ENCODE results near the gene KLHL28.

Gene KLHL28

DNA sequence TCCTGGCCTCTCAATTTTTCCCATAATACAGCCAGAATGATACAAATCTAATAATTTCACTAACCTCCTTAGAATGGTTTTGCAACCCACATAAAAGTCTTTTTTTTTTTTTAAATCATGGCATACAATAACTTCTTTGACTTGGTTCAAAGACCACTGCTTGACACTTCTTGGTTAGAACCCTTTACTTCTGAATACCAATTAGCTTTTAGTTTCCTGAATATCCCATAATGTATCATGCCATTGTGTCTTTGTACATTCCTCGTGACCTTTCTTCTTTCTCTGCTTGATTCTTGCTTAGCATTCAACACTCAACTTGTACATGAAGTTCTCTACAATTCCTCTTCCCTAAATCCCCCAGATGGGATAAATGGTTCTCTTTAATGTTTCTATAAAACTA, 19.3 kb downstream of the KLHL28 start:
- Mint-ChIP-seq H3K36me3 (peaks cover 76% of the 10 kb centered on the region), H3K4me3 (no peak overlapping the region), H3K27ac (peak overlapping the region; percentile 56), H3K4me1 (peaks cover 34% of the 10 kb centered on the region), H3K9me3 (peaks cover 5% of the 10 kb centered on the region)
- DNase-seq (ENCODE audit: low spot score in 2 of 2) = no peak
- no peak for ATAC-seq

DNA sequence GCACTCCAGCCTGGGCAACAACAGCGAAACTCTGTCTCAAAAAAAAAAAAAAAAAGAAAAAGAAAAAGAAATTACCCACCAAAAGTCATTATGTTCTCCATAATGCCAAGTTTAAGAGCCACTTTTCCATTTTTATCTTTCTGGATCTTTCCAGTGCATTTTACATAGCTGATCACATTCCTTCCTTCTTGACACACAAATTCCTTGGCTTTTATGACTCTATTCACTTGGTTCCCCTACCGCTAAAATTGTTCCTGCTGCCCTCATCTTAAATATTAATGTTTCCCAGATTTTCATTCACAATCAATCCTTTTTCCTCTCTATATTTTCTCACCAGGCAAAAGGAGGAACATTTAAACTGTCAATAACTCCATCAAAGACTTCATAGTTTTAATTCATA, 20.2 kb downstream of the KLHL28 start:
- H3K9me3 Mint-ChIP-seq = no peaks in the 10 kb centered on the region
- H3K27ac Mint-ChIP-seq = peak overlapping the region; percentile 56
- no peak for DNase-seq (ENCODE audit: low spot score in 2 of 2)
- H3K4me1 Mint-ChIP-seq = peaks cover 29% of the 10 kb centered on the region
- no peak overlapping the region for H3K4me3 Mint-ChIP-seq
- H3K36me3 Mint-ChIP-seq = peaks cover 70% of the 10 kb centered on the region
- no peak for ATAC-seq

DNA sequence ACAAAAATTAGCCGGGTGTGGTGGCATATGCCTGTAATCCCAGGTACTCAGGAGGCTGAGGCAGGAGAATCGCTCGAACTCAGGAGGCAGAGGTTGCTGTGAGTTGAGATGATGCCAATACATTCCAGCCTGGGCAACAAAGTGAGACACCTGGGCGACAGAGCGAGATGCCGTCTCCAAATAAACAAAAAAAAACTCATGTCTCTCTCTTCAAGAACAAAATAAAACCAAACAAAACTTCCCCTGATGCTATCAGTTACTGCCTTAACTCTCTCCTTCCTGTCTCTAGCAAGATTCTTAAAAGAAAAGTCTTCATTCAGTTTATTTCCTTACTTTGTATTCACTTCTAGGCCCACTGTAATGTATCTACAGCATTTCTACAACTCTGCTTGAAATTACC, 20.8 kb downstream of the KLHL28 start:
- DNase-seq (ENCODE audit: low spot score in 2 of 2) (no peak), ATAC-seq (no peak)
- H3K36me3 Mint-ChIP-seq = peaks cover 65% of the 10 kb centered on the region
- peak overlapping the region; percentile 56 for H3K27ac Mint-ChIP-seq
- H3K4me3 Mint-ChIP-seq = no peak overlapping the region
- no peaks in the 10 kb centered on the region for H3K9me3 Mint-ChIP-seq
- H3K4me1 Mint-ChIP-seq = peaks cover 35% of the 10 kb centered on the region

DNA sequence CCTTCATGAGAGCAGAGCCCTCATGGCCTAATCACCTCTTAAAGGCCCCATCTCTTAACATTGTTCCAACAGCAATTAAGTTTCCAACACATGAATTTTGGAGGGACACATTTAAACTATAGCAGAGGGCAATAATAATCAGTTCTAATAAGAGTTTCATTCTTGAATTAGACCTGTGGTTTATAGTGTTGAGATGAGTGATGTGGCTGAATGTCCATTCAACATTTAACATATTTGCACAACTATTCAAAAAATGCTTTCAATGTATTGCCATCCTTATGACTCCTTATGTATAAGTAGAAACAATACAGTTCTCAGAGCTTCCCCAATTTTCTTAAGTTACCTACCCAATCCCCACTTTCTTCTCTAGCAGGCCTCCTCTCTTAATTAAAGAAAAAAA, 21.5 kb downstream of the KLHL28 start:
- H3K4me3 Mint-ChIP-seq = no peak overlapping the region
- ATAC-seq (no peak), DNase-seq (ENCODE audit: low spot score in 2 of 2) (no peak)
- H3K27ac Mint-ChIP-seq = peak overlapping the region; percentile 56
- peaks cover 36% of the 10 kb centered on the region for H3K4me1 Mint-ChIP-seq
- peaks cover 59% of the 10 kb centered on the region for H3K36me3 Mint-ChIP-seq
- no peaks in the 10 kb centered on the region for H3K9me3 Mint-ChIP-seq

DNA sequence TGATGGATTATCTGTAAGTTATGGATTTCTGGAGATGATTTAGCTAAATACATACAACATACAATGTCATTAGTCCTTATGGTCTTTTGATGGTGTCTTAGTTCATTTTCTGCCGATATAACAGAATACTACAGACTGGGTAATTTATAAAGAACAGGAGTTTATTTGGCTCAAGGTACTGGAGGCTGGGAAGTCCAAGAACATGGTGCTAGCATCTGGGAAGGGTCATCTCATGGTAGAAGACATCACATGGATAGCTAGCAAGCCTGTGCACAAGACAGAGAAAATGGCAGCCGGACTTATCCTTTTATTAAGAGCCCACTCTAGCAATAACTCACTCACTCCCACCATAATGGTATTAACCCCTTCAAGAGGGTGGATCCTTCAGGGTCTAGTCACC, 24.2 kb downstream of the KLHL28 start:
- H3K9me3 Mint-ChIP-seq = no peaks in the 10 kb centered on the region
- ATAC-seq (no peak), DNase-seq (ENCODE audit: low spot score in 2 of 2) (no peak)
- H3K36me3 Mint-ChIP-seq = peaks cover 58% of the 10 kb centered on the region
- H3K4me3 Mint-ChIP-seq = no peak overlapping the region
- H3K27ac Mint-ChIP-seq = no peak overlapping the region
- peaks cover 39% of the 10 kb centered on the region for H3K4me1 Mint-ChIP-seq

DNA sequence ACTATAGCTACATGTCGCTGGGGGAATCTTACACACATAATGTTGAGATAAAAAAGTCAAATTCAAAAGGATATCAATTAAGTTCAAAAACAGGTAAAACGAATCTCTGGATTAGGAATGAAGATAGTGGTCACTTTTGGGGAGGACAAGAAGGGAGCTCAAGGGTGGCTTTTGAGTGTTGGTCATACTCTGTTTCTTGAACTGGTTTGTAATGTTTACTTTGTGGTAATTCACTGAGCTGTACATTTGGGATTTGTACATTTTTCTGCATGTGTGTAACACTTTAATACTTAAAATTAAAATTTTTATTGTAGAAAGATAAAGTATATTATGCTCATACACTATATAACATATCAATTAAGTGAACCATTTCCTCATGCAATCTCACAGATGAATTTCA, 26.6 kb downstream of the KLHL28 start:
- H3K4me1 Mint-ChIP-seq = peaks cover 16% of the 10 kb centered on the region
- no peak overlapping the region for H3K4me3 Mint-ChIP-seq
- ATAC-seq = no peak
- H3K9me3 Mint-ChIP-seq = no peaks in the 10 kb centered on the region
- peaks cover 43% of the 10 kb centered on the region for H3K36me3 Mint-ChIP-seq
- DNase-seq (ENCODE audit: low spot score in 2 of 2) = no peak
- no peak overlapping the region for H3K27ac Mint-ChIP-seq

DNA sequence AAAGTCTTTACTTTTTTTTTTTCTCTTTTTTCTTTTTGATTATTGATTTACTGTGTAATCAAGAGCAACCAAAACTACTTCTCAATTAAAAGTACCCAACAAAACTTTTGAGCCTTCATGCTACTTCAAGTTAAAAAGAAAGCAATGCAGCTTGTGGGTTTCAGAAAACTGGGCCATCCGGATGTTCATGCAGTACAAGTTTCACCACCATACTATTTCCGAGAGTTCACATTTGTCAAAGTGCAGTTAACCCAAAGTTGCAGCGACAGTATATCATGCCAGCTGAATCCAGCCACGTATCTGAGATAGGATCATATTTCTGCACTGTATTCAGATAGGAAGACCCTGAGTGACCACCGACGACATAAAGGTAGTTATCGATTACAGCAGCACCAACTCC, 33.0 kb downstream of the KLHL28 start:
- Mint-ChIP-seq H3K27ac (peak overlapping the region; percentile 26), H3K4me1 (no peaks in the 10 kb centered on the region), H3K4me3 (peak overlapping the region; percentile 37), H3K36me3 (peaks cover 27% of the 10 kb centered on the region), H3K9me3 (no peaks in the 10 kb centered on the region)
- DNase-seq (ENCODE audit: low spot score in 2 of 2) (no peak), ATAC-seq (peak; percentile 79)

DNA sequence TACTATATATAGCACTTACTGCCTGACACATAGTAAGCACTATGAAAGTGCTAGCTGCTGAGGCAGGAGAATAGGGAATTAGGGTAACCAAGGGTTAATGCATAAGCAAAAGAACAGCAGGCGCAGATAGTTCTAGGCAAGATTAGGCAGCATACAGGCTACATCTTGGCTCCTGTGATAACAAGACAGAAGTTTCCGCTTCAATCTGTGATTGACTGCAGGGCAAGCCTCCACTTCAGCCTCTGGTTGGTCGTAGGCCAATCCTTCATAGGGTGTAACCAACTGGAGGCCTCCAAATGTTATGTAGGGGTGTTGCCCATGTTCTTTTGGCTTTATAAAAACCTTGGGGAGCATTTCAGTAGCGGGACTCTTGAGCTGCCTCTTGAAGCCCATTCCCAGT, 46.9 kb downstream of the KLHL28 start:
- H3K27ac Mint-ChIP-seq = no peak overlapping the region
- H3K4me1 Mint-ChIP-seq = no peaks in the 10 kb centered on the region
- no peak for DNase-seq (ENCODE audit: low spot score in 2 of 2)
- H3K9me3 Mint-ChIP-seq = no peaks in the 10 kb centered on the region
- no peak for ATAC-seq
- H3K4me3 Mint-ChIP-seq = no peak overlapping the region
- H3K36me3 Mint-ChIP-seq = no peaks in the 10 kb centered on the region

DNA sequence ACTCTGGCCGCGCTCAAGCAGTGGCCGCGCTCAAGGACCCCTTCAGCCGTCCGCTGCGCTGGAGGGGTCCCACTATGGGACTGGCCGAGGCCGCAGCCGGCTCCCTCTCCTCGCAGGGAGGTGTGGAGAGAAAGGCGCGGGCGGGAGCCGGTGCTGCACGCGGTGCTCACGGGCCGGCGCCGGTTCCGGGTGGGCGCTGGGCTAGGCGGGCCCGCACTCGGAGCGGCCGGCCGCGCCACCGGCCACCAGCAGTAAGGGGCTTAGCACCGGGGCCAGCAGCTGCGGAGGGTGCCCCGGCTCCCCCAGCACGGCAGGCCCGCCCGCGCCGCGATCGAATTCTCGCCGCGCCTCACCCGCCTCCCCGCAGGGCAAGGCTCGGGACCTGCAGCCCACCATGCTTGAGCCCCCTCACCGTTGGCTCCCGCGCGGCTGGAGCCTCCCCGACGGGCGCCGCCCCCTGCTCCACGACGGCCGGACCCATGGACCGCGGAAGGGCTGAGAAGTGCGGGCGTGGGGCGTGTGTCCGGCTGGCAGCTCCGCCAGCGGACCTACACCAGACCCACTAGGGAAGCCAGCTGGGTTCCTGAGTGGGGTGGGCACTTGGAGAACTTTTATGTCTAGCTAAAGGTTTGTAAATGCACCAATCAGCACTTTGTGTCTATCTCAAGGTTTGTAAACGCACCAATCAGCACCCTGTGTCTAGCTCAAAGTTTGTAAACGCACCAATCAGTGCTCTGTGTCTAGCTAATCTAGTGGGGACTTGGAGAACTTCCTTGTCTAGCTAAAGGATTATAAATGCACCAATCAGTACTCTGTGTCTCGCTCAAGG, 49.5 kb downstream of the KLHL28 start:
- Mint-ChIP-seq H3K4me1 (no peaks in the 10 kb centered on the region), H3K9me3 (no peaks in the 10 kb centered on the region), H3K27ac (no peak overlapping the region), H3K4me3 (peak overlapping the region; percentile 39), H3K36me3 (no peaks in the 10 kb centered on the region)
- DNase-seq (ENCODE audit: low spot score in 2 of 2) (no peak), ATAC-seq (no peak)

DNA sequence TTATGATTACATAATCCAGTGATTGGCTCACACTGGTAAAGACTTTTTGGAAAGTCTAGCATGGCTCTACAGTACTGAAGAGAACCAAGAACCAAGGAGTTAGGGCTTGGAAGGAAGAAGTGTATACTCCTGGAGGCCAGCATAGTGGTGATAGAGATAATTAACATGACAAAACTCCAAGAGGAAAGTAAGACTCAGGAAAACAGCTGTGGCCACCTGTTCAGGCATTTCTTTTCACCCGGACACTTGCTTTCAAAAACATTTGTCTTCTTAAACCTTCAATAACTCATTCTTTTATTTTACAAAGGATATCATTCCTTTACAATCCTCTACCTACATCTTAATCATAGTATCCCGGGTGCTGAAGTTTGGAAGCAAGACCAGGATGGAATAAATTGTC, 50.9 kb downstream of the KLHL28 start:
- Mint-ChIP-seq H3K27ac (no peak overlapping the region), H3K4me1 (no peaks in the 10 kb centered on the region), H3K4me3 (no peak overlapping the region), H3K36me3 (peaks cover under 1% of the 10 kb centered on the region), H3K9me3 (no peaks in the 10 kb centered on the region)
- no peak for DNase-seq (ENCODE audit: low spot score in 2 of 2)
- no peak for ATAC-seq

DNA sequence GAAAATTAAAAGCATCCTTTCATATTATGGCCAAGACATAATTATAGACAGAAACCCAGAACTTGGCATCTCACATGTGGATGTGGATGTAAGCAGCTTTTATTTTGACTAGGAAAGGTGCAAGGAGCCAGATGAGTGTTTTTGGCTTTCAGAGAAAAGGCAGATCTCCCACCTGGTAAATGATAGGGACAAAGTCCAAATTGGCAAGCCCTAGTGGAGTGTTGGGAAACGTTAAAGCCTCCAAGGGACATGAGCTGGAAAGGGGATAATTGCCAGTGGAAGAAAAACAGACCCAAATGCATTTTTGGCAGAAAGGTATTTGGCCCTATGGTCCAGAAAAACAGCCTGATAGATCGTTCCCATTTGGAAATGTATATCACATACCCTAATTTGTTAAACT, 60.1 kb downstream of the KLHL28 start:
- DNase-seq (ENCODE audit: low spot score in 2 of 2) (no peak), ATAC-seq (no peak)
- Mint-ChIP-seq H3K36me3 (peaks cover 31% of the 10 kb centered on the region), H3K4me1 (peaks cover 11% of the 10 kb centered on the region), H3K4me3 (no peak overlapping the region), H3K9me3 (no peaks in the 10 kb centered on the region), H3K27ac (no peak overlapping the region)

DNA sequence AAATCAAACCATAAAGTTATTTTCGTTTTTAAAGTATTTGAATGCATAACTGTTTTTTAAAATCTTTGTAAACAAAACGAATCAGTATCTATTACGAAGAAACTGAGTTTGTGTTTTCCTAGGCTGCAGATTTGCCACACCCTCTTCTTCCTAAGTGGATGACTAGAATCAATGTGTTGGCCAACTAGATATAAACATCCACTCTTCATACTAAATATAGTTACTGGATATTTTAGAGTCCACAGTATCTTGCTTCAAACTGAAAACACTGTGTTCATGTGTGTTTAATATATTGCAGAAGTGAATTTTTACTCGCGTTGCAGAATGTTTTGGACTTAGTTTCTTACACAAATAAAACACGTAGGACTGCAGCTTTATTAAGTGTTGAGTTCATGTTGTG, 63.2 kb downstream of the KLHL28 start:
- Mint-ChIP-seq H3K4me1 (peaks cover 11% of the 10 kb centered on the region), H3K27ac (peak overlapping the region; percentile 95), H3K9me3 (no peaks in the 10 kb centered on the region), H3K36me3 (peaks cover 15% of the 10 kb centered on the region), H3K4me3 (peak overlapping the region; percentile 80)
- ATAC-seq = no peak
- no peak for DNase-seq (ENCODE audit: low spot score in 2 of 2)

DNA sequence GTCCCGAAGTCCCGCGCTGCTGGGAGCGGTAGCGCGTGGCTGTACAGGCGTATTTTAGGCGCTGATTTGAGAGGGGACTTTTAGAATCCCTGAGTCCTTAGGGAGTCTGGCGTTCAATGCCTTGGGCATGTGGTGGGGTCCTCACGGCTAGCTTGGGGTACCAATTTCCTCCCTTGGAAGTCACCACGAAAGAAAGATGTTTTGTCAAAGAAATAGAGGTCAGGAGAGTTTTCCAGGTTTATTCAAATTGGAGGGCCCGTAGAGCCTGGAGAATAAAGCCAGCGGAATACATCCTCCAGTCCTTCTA, 63.9 kb downstream of the KLHL28 start:
- peaks cover 15% of the 10 kb centered on the region for H3K36me3 Mint-ChIP-seq
- ATAC-seq = no peak
- H3K27ac Mint-ChIP-seq = peak overlapping the region; percentile 95
- H3K4me3 Mint-ChIP-seq = peak overlapping the region; percentile 80
- DNase-seq (ENCODE audit: low spot score in 2 of 2) = no peak
- H3K9me3 Mint-ChIP-seq = no peaks in the 10 kb centered on the region
- peaks cover 11% of the 10 kb centered on the region for H3K4me1 Mint-ChIP-seq

DNA sequence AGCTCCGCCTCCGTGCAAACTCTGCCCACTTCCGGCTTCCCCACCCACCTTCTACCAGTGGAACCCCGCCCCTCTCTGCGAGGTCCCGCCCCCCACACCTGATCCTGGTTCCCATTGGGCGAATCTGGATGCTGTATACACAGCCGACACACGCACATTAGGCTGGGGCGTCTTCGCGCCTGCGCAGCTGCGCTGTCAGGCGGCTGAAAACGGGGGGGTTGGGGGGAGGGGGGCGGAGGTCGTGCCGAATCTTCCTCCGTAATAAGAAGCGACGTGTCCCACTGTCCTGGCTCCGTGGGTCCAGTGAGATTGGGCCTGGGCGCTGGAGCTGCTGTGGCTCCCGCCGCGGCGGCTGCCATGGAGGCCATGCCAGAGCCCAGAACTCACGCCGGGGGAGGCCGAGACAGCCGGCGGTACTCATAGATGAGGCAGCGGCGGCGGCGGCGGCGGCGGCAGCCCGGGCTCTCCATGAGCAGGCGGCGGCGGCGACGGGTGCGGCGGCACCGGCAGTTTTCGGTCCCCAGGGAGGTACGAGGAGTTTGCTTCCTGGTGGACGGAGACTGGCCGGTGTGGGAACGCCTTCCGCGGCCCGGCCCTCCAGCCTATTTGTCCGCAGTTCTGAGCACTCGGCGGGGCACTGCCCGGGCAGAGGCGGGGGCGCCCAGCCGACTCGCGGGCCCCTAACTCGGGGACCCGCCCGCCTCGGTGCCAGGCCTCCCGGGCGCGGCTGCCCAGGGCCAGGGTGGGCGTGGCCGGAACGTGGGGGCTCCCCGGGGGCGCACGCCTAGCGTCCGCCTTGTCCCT, 64.5 kb downstream of the KLHL28 start:
- Mint-ChIP-seq H3K36me3 (peaks cover 15% of the 10 kb centered on the region), H3K4me3 (peak overlapping the region; percentile 80), H3K27ac (peak overlapping the region; percentile 95), H3K9me3 (peaks cover under 1% of the 10 kb centered on the region), H3K4me1 (peaks cover 13% of the 10 kb centered on the region)
- peak; percentile 68 to 91 for DNase-seq (ENCODE audit: low spot score in 2 of 2)
- ATAC-seq = peak; percentile 96

DNA sequence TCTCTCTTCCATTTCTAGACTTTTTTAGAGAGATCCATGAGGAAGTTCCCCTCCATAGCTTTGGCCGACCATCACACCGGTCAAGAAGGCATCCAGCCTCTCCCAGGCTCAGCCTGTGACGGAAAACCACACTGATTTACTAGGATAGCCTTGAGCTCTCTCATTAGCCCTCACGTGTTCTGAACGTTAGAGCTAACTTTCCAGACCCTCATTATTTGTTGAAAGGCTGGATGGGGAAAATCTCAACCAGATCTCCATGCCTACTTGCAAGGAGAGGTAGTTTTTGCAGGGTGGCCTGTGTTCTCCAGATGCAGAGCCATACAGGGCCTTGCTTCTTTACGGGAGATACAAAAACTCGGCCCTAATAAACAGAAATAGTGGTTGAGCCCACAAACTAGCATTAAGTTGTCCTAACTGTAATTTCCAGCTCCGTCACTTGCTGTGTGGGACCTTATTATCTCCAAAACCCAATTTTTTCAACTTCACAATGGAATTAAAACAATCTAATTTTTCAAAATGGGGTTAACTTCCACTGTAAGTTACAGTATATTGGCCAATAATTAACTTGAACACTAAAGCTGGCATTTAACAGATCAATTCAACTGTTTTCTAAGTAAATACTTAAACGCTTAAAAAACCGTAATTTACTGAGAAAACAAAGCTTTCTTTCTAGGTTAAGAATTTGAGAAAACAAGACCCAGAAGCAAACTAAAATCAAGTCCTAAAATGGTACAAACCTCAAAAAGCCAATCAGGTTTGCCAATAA, 65.3 kb downstream of the KLHL28 start:
- DNase-seq (ENCODE audit: low spot score in 2 of 2) = no peak
- H3K9me3 Mint-ChIP-seq = peaks cover 3% of the 10 kb centered on the region
- no peak for ATAC-seq
- peak overlapping the region; percentile 95 for H3K27ac Mint-ChIP-seq
- peaks cover 19% of the 10 kb centered on the region for H3K4me1 Mint-ChIP-seq
- peak overlapping the region; percentile 80 for H3K4me3 Mint-ChIP-seq
- H3K36me3 Mint-ChIP-seq = peaks cover 15% of the 10 kb centered on the region

Data from stimulated activated effector memory CD8-positive, alpha-beta T cell treated with anti-CD3 and anti-CD28 coated beads, Interleukin-12 subunit alpha, Interleukin-12 subunit beta, amount 100 ng/mL, for 72 hours (primary cell).